Naive B cell (primary cell): Measurements from ENCODE around the gene ANTXR2. TPM values are rescaled to one million over a fixed set of nuclear protein-coding genes. Genes with fewer than 3 reads are reported as not detected.
"Not testable (repeated sequence)": the region's sequence is repeated elsewhere in the genome, so short reads cannot be mapped to it uniquely, and the experiment has no call there.

ENCODE experiments used
- ATAC-seq, 2 donors: fragments of 150-1000 bp; cut with Tn5 transposase; 2 replicates each; pipeline ENCODE4 v1.10.0; 2021; ENCODE audit warnings: low read depth in 2 of 2, mild to moderate bottlenecking in 2 of 2, moderate library complexity in 2 of 2
- DNase-seq: peaks from one replicate; pipeline ENCODE4 v3.0.0; 2022
- H3K27ac Mint-ChIP-seq, 6 donors: one replicate each; pipeline ENCODE4 v1.8.0; 2020 to 2022; ENCODE audit warnings: mild to moderate bottlenecking in 6 of 6, mixed read lengths in 6 of 6, moderate library complexity in 5 of 6, inconsistent platforms in 2 of 6
- H3K27me3 Mint-ChIP-seq, 3 donors: one replicate each; pipeline ENCODE4 v1.8.0; 2021 to 2022; ENCODE audit warnings: mixed read lengths in 3 of 3, mild to moderate bottlenecking in 1 of 3
- H3K36me3 Mint-ChIP-seq, 2 donors: one replicate each; pipeline ENCODE4 v1.8.0; 2020 to 2022; ENCODE audit warnings: mixed read lengths in 2 of 2, inconsistent platforms in 1 of 2, mild to moderate bottlenecking in 1 of 2
- H3K4me1 Mint-ChIP-seq, 3 donors: one replicate each; pipeline ENCODE4 v1.8.0; 2020 to 2022; ENCODE audit warnings: mixed read lengths in 3 of 3, inconsistent platforms in 1 of 3, mild to moderate bottlenecking in 1 of 3, moderate library complexity in 1 of 3
- H3K4me3 Mint-ChIP-seq, 8 donors: one replicate each; pipeline ENCODE4 v1.8.0; 2020 to 2022; ENCODE audit warnings: mild to moderate bottlenecking in 8 of 8, mixed read lengths in 8 of 8, moderate library complexity in 8 of 8, inconsistent platforms in 2 of 8
- H3K9me3 Mint-ChIP-seq, 7 donors: one replicate each; pipeline ENCODE4 v1.8.0; 2020 to 2022; ENCODE audit warnings: mixed read lengths in 7 of 7, mild to moderate bottlenecking in 5 of 7, inconsistent platforms in 2 of 7, moderate library complexity in 1 of 7
- polyA plus RNA-seq, 6 donors: library from polyadenylated mRNA; unstranded; fragments of 300-500 nt; fragmentation: Illumina TruSeq; gene quantifications; one replicate each; pipeline ENCODE4 v1.2.3, GENCODE V29; 2021; ENCODE audit warnings: low read depth in 6 of 6

ANTXR2 gene
- polyA plus RNA-seq, 6 donors from 2014 or later = 30.6 to 66.9 (median 51.0) TPM

GRCh38 chr4:79897174-79897573, 175.9 kb downstream of the ANTXR2 start:
- Mint-ChIP-seq H3K27ac (no peak overlapping the region), H3K9me3 (peaks cover 0 to 13% (median 2%) of the 10 kb centered on the region in 7 donors), H3K4me3 (no peak overlapping the region), H3K27me3 (peaks cover 0 to 4% (median 0%) of the 10 kb centered on the region in 3 donors), H3K4me1 (peaks cover 0 to 3% (median 0%) of the 10 kb centered on the region in 3 donors), H3K36me3 (no peaks in the 10 kb centered on the region)
- DNase-seq (no peak), ATAC-seq (no peak)

DNA sequence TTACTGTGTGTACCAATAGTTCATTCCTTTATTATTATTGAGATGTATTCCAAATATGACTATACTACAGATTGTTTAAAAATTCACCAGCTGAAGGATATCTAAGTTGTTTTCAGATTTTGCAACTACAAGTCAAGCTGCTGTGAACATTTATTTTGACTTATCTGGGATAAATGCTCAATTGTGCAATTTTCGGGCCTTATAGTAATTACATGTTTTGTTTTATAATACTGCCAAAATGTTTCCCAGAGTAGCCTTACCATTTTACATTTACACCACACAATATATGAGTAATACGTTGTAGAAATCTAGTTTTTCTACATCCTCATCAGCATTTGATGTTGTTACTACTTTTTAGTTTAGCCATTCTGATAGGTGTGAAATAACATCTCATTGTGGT, 179.6 kb downstream of the ANTXR2 start:
- H3K4me1 Mint-ChIP-seq = no peaks in the 10 kb centered on the region
- ATAC-seq = no peak
- H3K27ac Mint-ChIP-seq = no peak overlapping the region
- peaks cover 0 to 6% (median 4%) of the 10 kb centered on the region in 7 donors for H3K9me3 Mint-ChIP-seq
- peaks cover 0 to 4% (median 0%) of the 10 kb centered on the region in 3 donors for H3K27me3 Mint-ChIP-seq
- H3K4me3 Mint-ChIP-seq = no peak overlapping the region
- no peaks in the 10 kb centered on the region for H3K36me3 Mint-ChIP-seq
- no peak for DNase-seq

DNA sequence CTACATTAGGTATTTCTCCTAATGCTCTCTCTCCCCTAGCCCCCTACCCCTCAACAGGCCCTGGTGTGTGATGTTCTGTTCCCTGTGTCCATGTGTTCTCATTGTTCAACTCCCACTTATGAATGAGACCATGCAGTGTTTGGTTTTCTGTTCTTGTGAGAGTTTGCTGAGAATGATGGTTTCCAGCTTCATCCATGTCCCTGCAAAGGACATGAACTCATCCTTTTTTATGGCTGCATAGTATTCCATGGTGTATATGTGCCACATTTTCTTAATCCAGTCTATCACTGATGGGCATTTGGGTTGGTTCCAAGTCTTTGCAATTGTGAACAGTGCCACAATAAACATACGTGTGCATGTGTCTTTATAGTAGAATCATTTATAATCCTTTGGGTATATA, 184.0 kb downstream of the ANTXR2 start:
- not testable (repeated sequence) for H3K27me3 Mint-ChIP-seq, DNase-seq, H3K4me1 Mint-ChIP-seq, H3K9me3 Mint-ChIP-seq, H3K27ac Mint-ChIP-seq, H3K36me3 Mint-ChIP-seq, H3K4me3 Mint-ChIP-seq, ATAC-seq

- no peak overlapping the region for H3K27ac Mint-ChIP-seq
- no peak overlapping the region for H3K4me3 Mint-ChIP-seq
- H3K4me1 Mint-ChIP-seq = no peaks in the 10 kb centered on the region
- H3K9me3 Mint-ChIP-seq = peaks cover 0 to 6% (median 3%) of the 10 kb centered on the region in 7 donors
- ATAC-seq (no peak), DNase-seq (no peak)
- no peaks in the 10 kb centered on the region for H3K36me3 Mint-ChIP-seq
- H3K27me3 Mint-ChIP-seq = no peaks in the 10 kb centered on the region
These were observed 186.5 kb downstream of the ANTXR2 start for GRCh38 chr4:79886557-79886956.

- H3K27me3 Mint-ChIP-seq = no peaks in the 10 kb centered on the region
- H3K27ac Mint-ChIP-seq = no peak overlapping the region
- H3K4me3 Mint-ChIP-seq = no peak overlapping the region
- no peaks in the 10 kb centered on the region for H3K36me3 Mint-ChIP-seq
- H3K9me3 Mint-ChIP-seq = peaks cover 0 to 6% (median 3%) of the 10 kb centered on the region in 7 donors
- DNase-seq (no peak), ATAC-seq (no peak)
- no peaks in the 10 kb centered on the region for H3K4me1 Mint-ChIP-seq
These were observed 187.0 kb downstream of the ANTXR2 start for GRCh38 chr4:79886021-79886420.

- no peaks in the 10 kb centered on the region for H3K36me3 Mint-ChIP-seq
- H3K27me3 Mint-ChIP-seq = no peaks in the 10 kb centered on the region
- no peak overlapping the region for H3K27ac Mint-ChIP-seq
- ATAC-seq = no peak
- no peak overlapping the region for H3K4me3 Mint-ChIP-seq
- H3K9me3 Mint-ChIP-seq = peaks cover 0 to 3% (median 2%) of the 10 kb centered on the region in 7 donors
- no peaks in the 10 kb centered on the region for H3K4me1 Mint-ChIP-seq
- DNase-seq = no peak
These were observed 189.7 kb downstream of the ANTXR2 start for GRCh38 chr4:79883290-79883689.

GRCh38 chr4:79882806-79883205, 190.2 kb downstream of the ANTXR2 start:
- Mint-ChIP-seq H3K4me3 (no peak overlapping the region), H3K36me3 (no peaks in the 10 kb centered on the region), H3K27me3 (no peaks in the 10 kb centered on the region), H3K9me3 (peaks cover 0 to 8% (median 6%) of the 10 kb centered on the region in 7 donors), H3K27ac (no peak overlapping the region), H3K4me1 (no peaks in the 10 kb centered on the region)
- ATAC-seq = no peak
- DNase-seq = no peak

DNA sequence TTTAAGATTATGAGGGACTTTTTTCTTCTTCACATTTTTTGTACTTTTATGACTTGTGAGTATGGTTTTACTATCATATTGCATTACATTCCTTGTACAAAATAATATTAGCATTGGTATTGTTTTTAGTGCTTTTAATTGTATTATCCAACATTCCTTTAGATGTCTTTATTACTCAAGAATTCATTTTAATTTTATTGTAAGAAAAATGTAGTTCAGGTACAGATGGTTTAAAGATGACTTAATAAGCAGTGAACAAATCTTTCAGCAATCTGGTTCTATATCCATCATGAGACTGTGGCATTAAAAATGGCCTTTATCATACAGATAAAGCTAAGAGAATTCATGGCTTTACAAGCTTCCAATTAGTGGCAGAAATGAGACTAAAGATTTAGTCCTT, 191.6 kb downstream of the ANTXR2 start:
- Mint-ChIP-seq H3K4me3 (no peak overlapping the region), H3K27ac (no peak overlapping the region), H3K27me3 (no peaks in the 10 kb centered on the region), H3K4me1 (no peaks in the 10 kb centered on the region), H3K36me3 (no peaks in the 10 kb centered on the region), H3K9me3 (peaks cover 0 to 13% (median 7%) of the 10 kb centered on the region in 7 donors)
- DNase-seq = no peak
- no peak for ATAC-seq

GRCh38 chr4:79877511-79877910, 195.5 kb downstream of the ANTXR2 start:
- H3K27me3 Mint-ChIP-seq = no peaks in the 10 kb centered on the region
- no peaks in the 10 kb centered on the region for H3K4me1 Mint-ChIP-seq
- no peak overlapping the region for H3K27ac Mint-ChIP-seq
- no peaks in the 10 kb centered on the region for H3K36me3 Mint-ChIP-seq
- ATAC-seq (no peak), DNase-seq (no peak)
- peaks cover 0 to 13% (median 7%) of the 10 kb centered on the region in 7 donors for H3K9me3 Mint-ChIP-seq
- H3K4me3 Mint-ChIP-seq = no peak overlapping the region

DNA sequence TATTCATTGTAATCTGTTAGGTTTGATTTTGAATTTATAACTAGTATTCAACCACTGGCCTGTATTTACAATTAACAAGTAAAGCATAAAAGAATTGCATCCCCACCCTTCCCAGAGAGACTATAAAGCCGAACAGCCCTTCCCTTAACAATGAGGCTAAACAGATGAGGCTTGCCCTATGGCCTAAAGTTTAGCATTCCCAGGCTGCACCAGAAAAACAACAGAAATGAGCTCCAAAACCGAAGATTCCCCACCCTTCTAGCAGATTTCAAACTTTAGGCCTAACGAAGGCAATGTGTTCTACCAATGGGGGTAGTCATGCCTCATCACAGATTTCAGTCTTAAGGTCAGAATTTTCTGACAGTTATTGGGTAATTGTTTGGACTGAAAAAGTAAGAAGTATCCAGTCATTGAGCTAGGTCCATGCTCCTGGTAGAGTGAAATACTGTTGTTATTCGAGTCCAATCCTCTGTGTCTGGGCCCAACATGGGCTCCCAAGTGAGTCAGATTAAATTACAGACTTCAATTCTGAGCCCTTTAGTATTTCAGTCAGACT, 197.6 kb downstream of the ANTXR2 start:
- H3K4me1 Mint-ChIP-seq = no peaks in the 10 kb centered on the region
- H3K27me3 Mint-ChIP-seq = no peaks in the 10 kb centered on the region
- no peak overlapping the region for H3K27ac Mint-ChIP-seq
- no peak overlapping the region for H3K4me3 Mint-ChIP-seq
- peaks cover 0 to 13% (median 7%) of the 10 kb centered on the region in 7 donors for H3K9me3 Mint-ChIP-seq
- DNase-seq (no peak), ATAC-seq (no peak)
- H3K36me3 Mint-ChIP-seq = no peaks in the 10 kb centered on the region

- Mint-ChIP-seq H3K4me1 (no peaks in the 10 kb centered on the region), H3K9me3 (peaks cover 0 to 13% (median 7%) of the 10 kb centered on the region in 7 donors), H3K27me3 (no peaks in the 10 kb centered on the region), H3K4me3 (no peak overlapping the region), H3K27ac (no peak overlapping the region), H3K36me3 (no peaks in the 10 kb centered on the region)
- ATAC-seq (no peak), DNase-seq (no peak)
These were observed 198.8 kb downstream of the ANTXR2 start for GRCh38 chr4:79874197-79874596.

DNA sequence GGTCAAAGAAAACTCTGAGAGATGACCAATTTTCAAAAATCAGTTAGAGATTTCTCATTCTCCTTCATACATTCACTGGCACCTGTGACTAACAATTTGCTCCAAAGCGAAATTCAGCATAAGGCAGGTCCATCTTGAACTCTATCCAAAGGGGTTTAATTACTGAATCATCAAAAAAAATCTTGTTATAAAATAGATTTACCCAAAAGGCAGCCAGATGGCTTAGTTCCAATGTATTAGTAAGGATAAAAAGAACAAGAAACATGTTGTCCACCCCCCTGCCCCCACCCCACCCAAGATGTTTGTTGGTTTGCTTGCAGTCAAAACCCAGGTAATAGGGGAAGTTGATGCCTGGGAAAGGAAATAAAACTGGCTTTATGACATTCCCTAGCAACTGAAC, 200.3 kb downstream of the ANTXR2 start:
- peaks cover 0 to 5% (median under 1%) of the 10 kb centered on the region in 7 donors for H3K9me3 Mint-ChIP-seq
- H3K4me1 Mint-ChIP-seq = no peaks in the 10 kb centered on the region
- H3K27me3 Mint-ChIP-seq = no peaks in the 10 kb centered on the region
- ATAC-seq (no peak), DNase-seq (no peak)
- H3K4me3 Mint-ChIP-seq = no peak overlapping the region
- H3K27ac Mint-ChIP-seq = no peak overlapping the region
- H3K36me3 Mint-ChIP-seq = no peaks in the 10 kb centered on the region

DNA sequence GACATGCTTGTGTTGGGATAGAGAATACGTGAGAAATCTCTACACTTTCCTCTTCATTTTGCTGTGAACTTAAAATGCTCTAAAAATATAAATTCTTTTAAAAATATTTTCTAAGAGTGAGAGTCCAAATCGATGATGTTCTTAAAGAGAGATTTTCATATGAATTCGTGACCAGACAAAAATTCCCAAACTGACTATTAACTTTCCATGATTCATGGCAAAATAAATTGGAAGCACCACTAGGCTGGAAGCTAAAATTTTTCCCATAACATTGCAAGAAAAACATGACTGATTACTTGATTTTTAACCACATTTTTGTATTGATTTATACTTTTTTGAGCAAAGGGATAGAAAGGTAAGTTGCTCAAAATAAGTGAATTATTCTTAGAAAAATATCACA, 201.1 kb downstream of the ANTXR2 start:
- no peak for DNase-seq
- no peaks in the 10 kb centered on the region for H3K9me3 Mint-ChIP-seq
- H3K27me3 Mint-ChIP-seq = no peaks in the 10 kb centered on the region
- H3K36me3 Mint-ChIP-seq = no peaks in the 10 kb centered on the region
- no peaks in the 10 kb centered on the region for H3K4me1 Mint-ChIP-seq
- no peak overlapping the region for H3K4me3 Mint-ChIP-seq
- H3K27ac Mint-ChIP-seq = no peak overlapping the region
- ATAC-seq = no peak

- no peaks in the 10 kb centered on the region for H3K27me3 Mint-ChIP-seq
- no peaks in the 10 kb centered on the region for H3K9me3 Mint-ChIP-seq
- ATAC-seq (no peak), DNase-seq (no peak)
- H3K4me1 Mint-ChIP-seq = no peaks in the 10 kb centered on the region
- no peaks in the 10 kb centered on the region for H3K36me3 Mint-ChIP-seq
- H3K27ac Mint-ChIP-seq = no peak overlapping the region
- H3K4me3 Mint-ChIP-seq = no peak overlapping the region
These were observed 203.3 kb downstream of the ANTXR2 start for GRCh38 chr4:79869597-79870237.
